PC-9 (cell line): ENCODE results near the gene SLC23A1. TPM values are rescaled to one million over a fixed set of nuclear protein-coding genes. Genes with fewer than 3 reads are reported as not detected.
A peak's percentile ranks its signal among the peaks of the same experiment; 100 is the strongest.

Source experiments
- BruUV-seq: library from RNA; stranded (reverse); fragments of 400-500 nt; replicated peaks from 2 replicates; lab custom pipeline; 2021; lab: Mats Ljungman, UMichigan
- CTCF ChIA-PET: fragments of 300-600 bp; sonication (Branson Sonifier 250); formaldehyde crosslinking; loops from one replicate; lab custom pipeline; 2022; ENCODE audit warnings: antibody characterized with exemption; lab: Charles Lee
- POLR2A ChIA-PET: fragments of 300-600 bp; sonication (Branson Sonifier 250); formaldehyde crosslinking; loops from one replicate; lab custom pipeline; 2022; ENCODE audit warnings: antibody characterized with exemption; ENCODE audit not compliant: unreplicated experiment; lab: Charles Lee
- DNase-seq, 2 experiments: peaks; one replicate each; pipeline versions ENCODE4 v3.0.0 to v3.0.0-alpha.2; 2015 to 2022; ENCODE audit warnings: mixed read lengths in 1 of 2
- H2AFZ ChIP-seq: fragments of 200-600 bp; sonication (generic); 2 replicates; pipeline ENCODE4 v1.8.1; 2017; ENCODE audit warnings: antibody characterized with exemption
- H3F3A ChIP-seq: fragments of 200-600 bp; sonication (generic); 2 replicates; pipeline ENCODE4 v1.8.1; 2017; ENCODE audit warnings: antibody characterized with exemption, mild to moderate bottlenecking, low read depth; ENCODE audit not compliant: insufficient read depth
- H3K27ac ChIP-seq: fragments of 200-600 bp; sonication (generic); 2 replicates; pipeline ENCODE4 v1.6.1; 2016; ENCODE audit warnings: mixed run types
- H3K27me3 ChIP-seq: fragments of 200-600 bp; sonication (generic); 2 replicates; pipeline ENCODE4 v1.6.1; 2016; ENCODE audit warnings: low read depth, mixed run types; ENCODE audit not compliant: insufficient read depth
- H3K36me3 ChIP-seq: fragments of 200-600 bp; sonication (generic); 2 replicates; pipeline ENCODE4 v1.6.1; 2016; ENCODE audit warnings: low read depth, mixed run types
- H3K4me1 ChIP-seq: fragments of 200-600 bp; sonication (generic); replicated peaks from 2 replicates; pipeline ENCODE4 v1.6.1; 2016; ENCODE audit warnings: mixed run types; ENCODE audit not compliant: insufficient read depth
- H3K4me2 ChIP-seq: fragments of 200-600 bp; sonication (generic); 2 replicates; pipeline ENCODE4 v1.6.1; 2017; ENCODE audit warnings: mixed run types
- H3K4me3 ChIP-seq: fragments of 200-600 bp; sonication (generic); 2 replicates; pipeline ENCODE4 v1.6.1; 2016; ENCODE audit warnings: mixed run types
- H3K79me2 ChIP-seq: fragments of 200-600 bp; sonication (generic); 2 replicates; pipeline ENCODE4 v1.6.1; 2017; ENCODE audit warnings: low read depth, mixed run types
- H3K9me2 ChIP-seq: fragments of 200-600 bp; sonication (generic); 2 replicates; pipeline ENCODE4 v1.8.1; 2017; ENCODE audit warnings: mild to moderate bottlenecking; ENCODE audit not compliant: insufficient read depth
- H3K9me3 ChIP-seq: fragments of 200-600 bp; sonication (generic); 2 replicates; pipeline ENCODE4 v1.8.1; 2016; ENCODE audit warnings: low read depth; ENCODE audit not compliant: insufficient read depth
- H4K20me1 ChIP-seq: fragments of 200-600 bp; sonication (generic); 2 replicates; pipeline ENCODE4 v1.8.1; 2017; ENCODE audit not compliant: insufficient read depth
- EZH2 ChIP-seq: fragments of 200-600 bp; sonication (generic); IDR thresholded peaks from 2 replicates; pipeline ENCODE4 v1.8.0; 2017; ENCODE audit warnings: antibody characterized with exemption, low read depth
- intact Hi-C: fragments of 100-400 bp; cut with micrococcal nuclease; formaldehyde crosslinking; loops from one replicate; pipeline ENCODE4 v1.10.0; 2022; ENCODE audit not compliant: unreplicated experiment
- total RNA-seq: library from RNA; stranded (reverse); gene quantifications from 2 replicates; pipeline ENCODE4 v1.2.3, GENCODE V29; 2021
- TF ChIP-seq, protein P1 (sequence below): fragments of 200-600 bp; sonication (generic); conservative IDR thresholded peaks from 2 replicates; pipeline ENCODE4 v1.6.1; 2017; ENCODE audit warnings: mixed run types, antibody characterized with exemption, mild to moderate bottlenecking, moderate library complexity

The SLC23A1 gene
- total RNA-seq, 1 experiment from 2014 or later = 1.9 TPM

DNA sequence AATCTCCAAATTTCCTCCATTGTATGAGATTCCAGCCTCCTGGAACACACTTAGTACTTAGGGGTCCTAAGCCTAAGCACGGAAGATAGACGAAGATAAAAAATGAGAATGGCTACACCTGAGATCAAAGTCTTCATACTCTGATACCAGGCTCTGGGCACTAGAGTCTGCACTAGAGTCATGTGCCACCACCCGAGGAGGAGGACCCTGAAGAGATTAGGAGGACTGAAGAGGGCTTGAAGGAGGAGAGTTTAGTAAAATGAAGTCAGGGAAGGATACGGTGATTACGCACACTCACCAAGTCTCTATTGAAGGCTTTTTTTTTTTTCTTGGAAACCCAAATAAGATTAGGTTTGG is 21.4 kb upstream of the SLC23A1 start:
- POLR2A ChIA-PET = no interaction called here

DNA sequence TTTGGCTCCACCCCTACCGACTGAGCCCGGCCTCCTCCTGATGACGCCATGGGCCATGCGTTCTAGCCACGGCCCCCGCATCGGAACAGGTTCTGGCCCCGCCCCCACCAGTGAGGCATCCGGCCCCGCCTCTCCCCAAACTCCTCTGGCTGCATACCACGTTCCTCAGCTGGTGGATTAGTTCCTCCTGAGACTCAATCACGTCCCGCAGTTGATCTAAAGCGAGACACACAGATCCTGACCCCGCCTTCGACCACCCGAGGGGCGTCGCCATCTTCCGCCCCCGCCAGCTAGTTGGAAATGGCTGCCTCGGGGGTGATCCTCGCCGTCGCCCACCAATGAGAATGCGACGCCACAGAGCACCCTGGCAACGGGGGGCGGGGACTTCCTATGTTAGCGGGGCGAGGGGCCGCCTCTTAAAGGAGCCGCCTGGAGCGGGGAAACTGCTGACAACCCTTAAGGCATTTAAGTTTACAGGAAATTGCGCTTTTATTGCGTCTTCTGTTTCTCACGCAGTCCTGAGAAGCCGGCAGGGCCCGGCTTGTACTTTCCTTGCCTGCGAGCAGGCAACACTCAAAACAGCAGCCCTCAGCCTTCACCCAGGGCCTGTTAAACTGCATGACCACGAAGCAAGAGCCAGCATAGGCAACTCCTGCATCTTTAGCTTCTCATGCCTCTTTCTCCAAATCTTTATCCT is 20.8 kb upstream of the SLC23A1 start, which contains the start of gene SPATA24:
Gene SPATA24 (minus strand): TSS at position 303 of the 697 bp plus-strand sequence. CDS start 29 bp downstream, at position 274.
- H3K36me3 ChIP-seq = no peaks in the 10 kb centered on the region
- peaks cover 15% of the 10 kb centered on the region for H3K4me1 ChIP-seq
- no TSS peak for BruUV-seq
- ChIA-PET POLR2A (interaction anchor here (0.6 kb wide), 2 partner anchors 358 to 1066 kb away, joined by 5 to 24 read pairs; no protein-coding TSS in a partner anchor), CTCF (no interaction called here)
- no peaks in the 10 kb centered on the region for H3K27me3 ChIP-seq
- H3K79me2 ChIP-seq = no peaks in the 10 kb centered on the region
- peak within 1 kb of the TSS; percentile 95 for H3K4me2 ChIP-seq
- peak within 1 kb of the TSS; percentile 67 for H3K4me3 ChIP-seq
- no peaks in the 10 kb centered on the region for H4K20me1 ChIP-seq
- H3K9me2 ChIP-seq = no peaks in the 10 kb centered on the region
- no peaks in the 10 kb centered on the region for H3K9me3 ChIP-seq
- peak; percentile 91 to 95 for DNase-seq
- peak within 1 kb of the TSS; percentile 76 for H2AFZ ChIP-seq
- peak within 1 kb of the TSS; percentile 78 for H3K27ac ChIP-seq
- TF ChIP-seq, protein P1, sequence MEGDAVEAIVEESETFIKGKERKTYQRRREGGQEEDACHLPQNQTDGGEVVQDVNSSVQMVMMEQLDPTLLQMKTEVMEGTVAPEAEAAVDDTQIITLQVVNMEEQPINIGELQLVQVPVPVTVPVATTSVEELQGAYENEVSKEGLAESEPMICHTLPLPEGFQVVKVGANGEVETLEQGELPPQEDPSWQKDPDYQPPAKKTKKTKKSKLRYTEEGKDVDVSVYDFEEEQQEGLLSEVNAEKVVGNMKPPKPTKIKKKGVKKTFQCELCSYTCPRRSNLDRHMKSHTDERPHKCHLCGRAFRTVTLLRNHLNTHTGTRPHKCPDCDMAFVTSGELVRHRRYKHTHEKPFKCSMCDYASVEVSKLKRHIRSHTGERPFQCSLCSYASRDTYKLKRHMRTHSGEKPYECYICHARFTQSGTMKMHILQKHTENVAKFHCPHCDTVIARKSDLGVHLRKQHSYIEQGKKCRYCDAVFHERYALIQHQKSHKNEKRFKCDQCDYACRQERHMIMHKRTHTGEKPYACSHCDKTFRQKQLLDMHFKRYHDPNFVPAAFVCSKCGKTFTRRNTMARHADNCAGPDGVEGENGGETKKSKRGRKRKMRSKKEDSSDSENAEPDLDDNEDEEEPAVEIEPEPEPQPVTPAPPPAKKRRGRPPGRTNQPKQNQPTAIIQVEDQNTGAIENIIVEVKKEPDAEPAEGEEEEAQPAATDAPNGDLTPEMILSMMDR = no peak
- no peak for TF ChIP-seq EZH2
- intact Hi-C loops = no loop called here
- peaks cover 8% of the 10 kb centered on the region; the same call in 1 of the 2 replicates for H3F3A ChIP-seq

More for the DNA sequence above, 21.4 kb upstream of the SLC23A1 start:
- Histone ChIP-seq H3K9me2 (no peaks in the 10 kb centered on the region), H3K4me3 (peak overlapping the region; percentile 67; the same call in 1 of the 2 replicates), H3K27me3 (no peaks in the 10 kb centered on the region), H4K20me1 (no peaks in the 10 kb centered on the region), H3K9me3 (no peaks in the 10 kb centered on the region), H3K79me2 (no peaks in the 10 kb centered on the region), H3F3A (peaks cover 8% of the 10 kb centered on the region; the same call in 1 of the 2 replicates), H3K4me2 (peak overlapping the region; percentile 95), H3K4me1 (peaks cover 15% of the 10 kb centered on the region), H2AFZ (peak overlapping the region; percentile 76), H3K36me3 (no peaks in the 10 kb centered on the region), H3K27ac (peak overlapping the region; percentile 78)
- DNase-seq = no peak
- TF ChIP-seq, protein P1 = no peak
- no peak for TF ChIP-seq EZH2
- CTCF ChIA-PET = no interaction called here
- intact Hi-C loops = no loop called here
- TSS peak; percentile 82 for BruUV-seq

DNA sequence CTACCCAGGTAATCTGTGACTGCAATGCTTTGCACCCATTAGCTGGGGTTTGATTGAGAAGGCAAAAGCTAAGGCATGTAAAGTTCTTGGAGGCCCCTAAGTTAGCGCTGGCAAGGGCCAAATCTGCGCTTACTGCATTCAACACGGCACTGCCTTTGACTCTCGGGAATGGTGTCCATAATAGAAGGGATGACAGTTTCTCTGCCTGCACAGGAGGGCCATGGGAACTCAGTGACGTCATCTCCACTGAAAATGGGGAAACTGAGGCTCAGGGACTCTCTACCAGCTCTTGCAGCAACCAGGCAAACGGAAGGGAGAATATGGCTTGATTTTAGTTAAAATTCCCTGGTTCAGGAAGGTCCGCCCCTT is 20.3 kb upstream of the SLC23A1 start:
- no peaks in the 10 kb centered on the region for H3K9me3 ChIP-seq
- H3K36me3 ChIP-seq = no peaks in the 10 kb centered on the region
- H3K79me2 ChIP-seq = no peaks in the 10 kb centered on the region
- POLR2A ChIA-PET = interaction anchor here (0.5 to 0.6 kb wide), 2 partner anchors 93 to 358 kb away, joined by 5 to 8 read pairs; no protein-coding TSS in a partner anchor
- peaks cover 15% of the 10 kb centered on the region for H3K4me1 ChIP-seq
- H3K9me2 ChIP-seq = no peaks in the 10 kb centered on the region
- TF ChIP-seq EZH2 = no peak
- TF ChIP-seq, protein P1 = no peak
- intact Hi-C loops = no loop called here
- H3K27me3 ChIP-seq = no peaks in the 10 kb centered on the region
- peak overlapping the region; percentile 67 for H3K4me3 ChIP-seq
- no peak for DNase-seq
- H3K4me2 ChIP-seq = peak overlapping the region; percentile 95
- H4K20me1 ChIP-seq = no peaks in the 10 kb centered on the region
- H3K27ac ChIP-seq = peak overlapping the region; percentile 78
- CTCF ChIA-PET = interaction anchor here (0.5 to 0.6 kb wide), 3 partner anchors 347 to 1125 kb away, joined by 4 to 9 read pairs (median 7); no protein-coding TSS in a partner anchor
- H2AFZ ChIP-seq = peak overlapping the region; percentile 76
- peaks cover 8% of the 10 kb centered on the region; the same call in 1 of the 2 replicates for H3F3A ChIP-seq
- TSS peak; percentile 70 for BruUV-seq
